HepG2 (cell line): ENCODE data around the gene C16orf86. TPM values are rescaled to one million over a fixed set of nuclear protein-coding genes. Genes with fewer than 3 reads are reported as not detected.

ENCODE experiments used
- ATAC-seq: fragments of 200-7000 bp; cut with Tn5 transposase; 3 replicates; pipeline ENCODE4 v1.9.1; 2020; ENCODE audit warnings: mild to moderate bottlenecking, moderate library complexity
- BruUV-seq: library from RNA; stranded (reverse); fragments of 400-500 nt; replicated peaks from 2 replicates; lab custom pipeline; 2021; lab: Mats Ljungman, UMichigan
- CTCF ChIA-PET: fragments of 300-600 bp; formaldehyde crosslinking; extraction: SDS; loops from one replicate; lab custom pipeline; 2021; ENCODE audit warnings: low total read pairs, inconsistent platforms, low intra/inter-chr PET ratio; lab: Yijun Ruan, JAX
- POLR2A ChIA-PET: fragments of 350-600 bp; sonication (Branson Sonifier 250); formaldehyde crosslinking; loops from one replicate; lab custom pipeline; 2020; ENCODE audit warnings: antibody characterized with exemption, inconsistent platforms; lab: Yijun Ruan, JAX
- DNase-seq: peaks from one replicate; pipeline ENCODE4 v3.0.0-alpha.2; 2015; ENCODE audit warnings: low spot score
- FAIRE-seq: peaks from 3 replicates; lab custom pipeline; 2011; peaks lifted over from hg19 to GRCh38; lab: Jason Lieb, UNC
- H2AFZ ChIP-seq: one replicate; pipeline ENCODE4 v1.6.1; 2011; ENCODE audit warnings: low read length, inconsistent platforms
- H3K27ac ChIP-seq: fragments of 300-600 bp; 3 replicates; pipeline ENCODE4 v1.8.0; 2011; ENCODE audit warnings: mixed run types, mild to moderate bottlenecking, mixed read lengths, low read length, inconsistent platforms; ENCODE audit not compliant: insufficient read depth; ENCODE audit errors: extremely low read length
- H3K27me3 ChIP-seq, 2 experiments: fragments of 200-600 bp in 1 of 2; 2 replicates in 1 of 2; 3 replicates in 1 of 2; pipeline versions ENCODE4 v1.6.0 to v1.8.0; 2011; ENCODE audit warnings: low read length in 2 of 2, mild to moderate bottlenecking in 2 of 2, moderate library complexity in 2 of 2, inconsistent platforms in 1 of 2; ENCODE audit not compliant: insufficient read depth in 2 of 2, control insufficient read depth in 1 of 2
- H3K36me3 ChIP-seq, 2 experiments: fragments of 200-600 bp in 1 of 2; replicated peaks in 1 of 2; 2 replicates in 1 of 2; 3 replicates in 1 of 2; pipeline versions ENCODE4 v1.5.1 to v1.8.0; 2011; ENCODE audit warnings: low read length in 2 of 2, inconsistent platforms in 1 of 2; ENCODE audit not compliant: insufficient read depth in 2 of 2, control insufficient read depth in 1 of 2
- H3K4me1 ChIP-seq: 2 replicates; pipeline ENCODE4 v1.5.1; 2012; ENCODE audit warnings: low read length, inconsistent platforms; ENCODE audit not compliant: insufficient read depth
- H3K4me2 ChIP-seq: 2 replicates; pipeline ENCODE4 v1.6.0; 2011; ENCODE audit warnings: low read depth, low read length, inconsistent platforms
- H3K4me3 ChIP-seq, 3 experiments: fragments of 200-600 bp in 1 of 3; sonication (generic), shearing (Covaris generic) in 1 of 3; replicated peaks in 1 of 3; 2 replicates each; pipeline ENCODE4 v1.5.1; 2011 to 2016; ENCODE audit warnings: low read length in 3 of 3, inconsistent platforms in 2 of 3, low read depth in 2 of 3, mild to moderate bottlenecking in 2 of 3, control low read depth in 1 of 3, mixed read lengths in 1 of 3; ENCODE audit not compliant: insufficient read depth in 1 of 3
- H3K79me2 ChIP-seq: one replicate; pipeline ENCODE4 v1.6.1; 2011; ENCODE audit warnings: low read length, inconsistent platforms; ENCODE audit not compliant: insufficient read depth
- H3K9ac ChIP-seq: 2 replicates; pipeline ENCODE4 v1.6.0; 2011; ENCODE audit warnings: mild to moderate bottlenecking, low read depth, low read length, inconsistent platforms; ENCODE audit not compliant: insufficient read depth
- H3K9me3 ChIP-seq: 2 replicates; pipeline ENCODE4 v1.5.1; 2012; ENCODE audit warnings: mild to moderate bottlenecking, low read length
- H4K20me1 ChIP-seq: 2 replicates; pipeline ENCODE4 v1.6.0; 2011; ENCODE audit warnings: inconsistent platforms, mild to moderate bottlenecking, low read length, moderate library complexity; ENCODE audit not compliant: insufficient read depth
- GFI1 ChIP-seq: sonication (generic); formaldehyde crosslinking; IDR thresholded peaks from 2 replicates; pipeline ENCODE4 v1.5.0; 2020; ENCODE audit warnings: missing genetic modification reagents, mild to moderate bottlenecking, borderline replicate concordance
- HMG20B ChIP-seq: conservative IDR thresholded peaks from 2 replicates; pipeline ENCODE4 v1.6.1; 2016; ENCODE audit warnings: missing genetic modification reagents, missing compliant biosample characterization
- HNRNPL ChIP-seq: fragments of 200-400 bp; formaldehyde crosslinking; IDR thresholded peaks from 2 replicates; pipeline ENCODE4 v1.6.1; 2017; ENCODE audit warnings: mild to moderate bottlenecking, low read depth, low read length
- IRX3 ChIP-seq: sonication (generic); formaldehyde crosslinking; IDR thresholded peaks from 2 replicates; pipeline ENCODE4 v1.8.1; 2023; ENCODE audit warnings: mild to moderate bottlenecking, low read depth, missing genetic modification reagents, borderline replicate concordance
- KLF9 ChIP-seq: IDR thresholded peaks from 2 replicates; pipeline ENCODE4 v1.6.1; 2016; ENCODE audit warnings: low read depth
- MAFG ChIP-seq: sonication (generic); formaldehyde crosslinking; IDR thresholded peaks from 2 replicates; pipeline ENCODE4 v1.5.1; 2020; ENCODE audit warnings: mild to moderate bottlenecking, missing genetic modification reagents
- MXD4 ChIP-seq: IDR thresholded peaks from 2 replicates; pipeline ENCODE4 v1.6.1; 2016; ENCODE audit warnings: mild to moderate bottlenecking, missing biosample characterization, missing genetic modification reagents
- NFKBIZ ChIP-seq: IDR thresholded peaks from 2 replicates; pipeline ENCODE4 v1.6.1; 2018; ENCODE audit warnings: missing genetic modification reagents, missing compliant biosample characterization
- NRL ChIP-seq: sonication (generic); formaldehyde crosslinking; IDR thresholded peaks from 2 replicates; pipeline ENCODE4 v1.5.0; 2020; ENCODE audit warnings: missing genetic modification reagents, mild to moderate bottlenecking, moderate library complexity, borderline replicate concordance
- TBX2 ChIP-seq: sonication (generic); formaldehyde crosslinking; IDR thresholded peaks from 2 replicates; pipeline ENCODE4 v1.5.0; 2020; ENCODE audit warnings: missing genetic modification reagents, mild to moderate bottlenecking, borderline replicate concordance
- ZFP37 ChIP-seq: sonication (generic); formaldehyde crosslinking; IDR thresholded peaks from 2 replicates; pipeline ENCODE4 v1.4.0; 2020; ENCODE audit warnings: missing genetic modification reagents, borderline replicate concordance
- ZNF30 ChIP-seq: sonication (generic); formaldehyde crosslinking; IDR thresholded peaks from 2 replicates; pipeline ENCODE4 v1.5.0; 2020; ENCODE audit warnings: mild to moderate bottlenecking, missing genetic modification reagents
- ZNF549 ChIP-seq: sonication (generic); formaldehyde crosslinking; IDR thresholded peaks from 2 replicates; pipeline ENCODE4 v1.5.0; 2020; ENCODE audit warnings: missing genetic modification reagents
- WGBS: methylation state at CpG from one replicate; pipeline ENCODE4 v1.1.6; 2017; ENCODE audit warnings: low lambda C conversion rate; 5-methylcytosine and 5-hydroxymethylcytosine counted together
- in situ Hi-C: cut with HindIII; loops from 2 replicates; pipeline ENCODE4 v1.10.0; 2017; ENCODE audit warnings: low pct_unique_long_range_greater_than_20kb; ENCODE audit not compliant: extremely low pct_ligation_motif_present
- intact Hi-C: fragments of 100-400 bp; cut with micrococcal nuclease; formaldehyde crosslinking; loops from one replicate; pipeline ENCODE4 v1.10.0; 2022; ENCODE audit not compliant: unreplicated experiment
- polyA plus RNA-seq, 8 experiments: library from polyadenylated mRNA; depleted of rRNA in 3 of 8; stranded (reverse) in 7 of 8; unstranded in 1 of 8; fragments of >200 nt; fragmentation: Illumina TruSeq in 4 of 8; extraction: Trizol in 4 of 8; gene quantifications; 2 replicates each; pipeline versions ENCODE4 v1.2.1 to v1.2.3, GENCODE V29; 2011 to 2016; ENCODE audit warnings: low read depth in 4 of 8, missing spikeins in 1 of 8, mixed read lengths in 1 of 8; ENCODE audit not compliant: insufficient read depth in 1 of 8
- total RNA-seq, 5 experiments: library from RNA; depleted of rRNA; stranded (reverse); fragments of >200 nt; fragmentation: Illumina TruSeq; extraction: Trizol; gene quantifications; 2 replicates each; pipeline ENCODE4 v1.2.3, GENCODE V29; 2016; ENCODE audit warnings: low read depth in 1 of 5
- TF ChIP-seq, protein P1 (sequence below): sonication (generic); formaldehyde crosslinking; IDR thresholded peaks from 2 replicates; pipeline ENCODE4 v1.4.0; 2020; ENCODE audit warnings: missing genetic modification reagents
- TF ChIP-seq, protein P2 (sequence below): sonication (generic); formaldehyde crosslinking; IDR thresholded peaks from 2 replicates; pipeline ENCODE4 v1.4.0; 2020; ENCODE audit warnings: missing genetic modification reagents
- TF ChIP-seq, protein P3 (sequence below): sonication (generic); formaldehyde crosslinking; IDR thresholded peaks from 2 replicates; pipeline ENCODE4 v1.4.0; 2020; ENCODE audit warnings: missing genetic modification reagents
- TF ChIP-seq, protein P4 (sequence below): sonication (generic); formaldehyde crosslinking; conservative IDR thresholded peaks from 2 replicates; pipeline ENCODE4 v1.4.0; 2020; ENCODE audit warnings: missing genetic modification reagents

C16orf86 gene
- total and polyA plus RNA-seq, 2 of the 13 experiments (the other 11 are each of a cell fraction or from before 2014, with no cell fraction given) = 1.5 to 3.1 TPM

DNA sequence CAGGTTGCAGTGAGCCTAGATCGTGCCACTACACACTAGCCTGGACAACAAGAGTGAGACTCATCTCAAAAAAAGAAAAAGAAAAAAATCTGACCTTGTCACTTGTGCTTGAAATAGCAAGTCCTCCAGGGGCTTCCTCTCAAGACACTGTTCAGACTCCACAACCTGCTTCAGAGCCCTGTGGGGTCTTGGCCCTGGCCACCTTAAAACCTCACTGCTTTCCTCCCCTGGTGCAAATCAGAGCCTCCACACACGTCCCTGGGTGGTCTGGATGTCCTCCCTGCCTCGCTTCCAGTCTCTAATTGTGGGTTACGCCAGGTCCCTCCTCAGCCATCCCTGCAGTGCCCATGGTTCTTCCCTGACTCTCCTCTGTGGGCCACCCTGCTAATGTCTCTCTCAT, 11.3 kb upstream of the C16orf86 start:
- H3K9me3 ChIP-seq = no peaks in the 10 kb centered on the region
- intact Hi-C loops (no loop called here), in situ Hi-C loops (no loop called here)
- peaks cover 14% of the 10 kb centered on the region for H4K20me1 ChIP-seq
- H3K4me1 ChIP-seq = peaks cover 21% of the 10 kb centered on the region
- no peak overlapping the region for H3K4me3 ChIP-seq
- DNase-seq (no peak), ATAC-seq (no peak), FAIRE-seq (no peak)
- WGBS = 79% methylated on average over 4 of the region's 4 CpGs
- peaks cover 0 to 36% of the 10 kb centered on the region in 2 experiments for H3K27me3 ChIP-seq
- H2AFZ ChIP-seq = no peak overlapping the region
- peaks cover 11% of the 10 kb centered on the region for H3K79me2 ChIP-seq
- CTCF ChIA-PET = no interaction called here
- H3K4me2 ChIP-seq = no peak overlapping the region
- H3K27ac ChIP-seq = no peak overlapping the region
- no TSS peak for BruUV-seq
- peaks cover 6 to 10% of the 10 kb centered on the region in 2 experiments; a peak in 3 of 5 replicates for H3K36me3 ChIP-seq
- POLR2A ChIA-PET = interaction anchor here (1.0 kb wide), 1 partner anchor 93 kb away, joined by 3 read pairs; the partner anchor contains the start of gene CTCF
- TF ChIP-seq ZFP37 (no peak), KLF9 (no peak), MAFG (no peak), GFI1 (CRISPR knock-in tag) (no peak), ZNF30 (CRISPR knock-in tag) (no peak), TBX2 (CRISPR knock-in tag) (no peak), IRX3 (CRISPR knock-in tag) (no peak), MXD4 (CRISPR knock-in tag) (no peak), HMG20B (CRISPR knock-in tag) (no peak), HNRNPL (no peak), NFKBIZ (CRISPR knock-in tag) (no peak), ZNF549 (CRISPR knock-in tag) (no peak), NRL (no peak)
- TF ChIP-seq, protein P1, sequence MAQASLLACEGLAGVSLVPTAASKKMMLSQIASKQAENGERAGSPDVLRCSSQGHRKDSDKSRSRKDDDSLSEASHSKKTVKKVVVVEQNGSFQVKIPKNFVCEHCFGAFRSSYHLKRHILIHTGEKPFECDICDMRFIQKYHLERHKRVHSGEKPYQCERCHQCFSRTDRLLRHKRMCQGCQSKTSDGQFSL = no peak
- TF ChIP-seq, protein P2, sequence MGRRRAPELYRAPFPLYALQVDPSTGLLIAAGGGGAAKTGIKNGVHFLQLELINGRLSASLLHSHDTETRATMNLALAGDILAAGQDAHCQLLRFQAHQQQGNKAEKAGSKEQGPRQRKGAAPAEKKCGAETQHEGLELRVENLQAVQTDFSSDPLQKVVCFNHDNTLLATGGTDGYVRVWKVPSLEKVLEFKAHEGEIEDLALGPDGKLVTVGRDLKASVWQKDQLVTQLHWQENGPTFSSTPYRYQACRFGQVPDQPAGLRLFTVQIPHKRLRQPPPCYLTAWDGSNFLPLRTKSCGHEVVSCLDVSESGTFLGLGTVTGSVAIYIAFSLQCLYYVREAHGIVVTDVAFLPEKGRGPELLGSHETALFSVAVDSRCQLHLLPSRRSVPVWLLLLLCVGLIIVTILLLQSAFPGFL = no peak
- TF ChIP-seq, protein P3, sequence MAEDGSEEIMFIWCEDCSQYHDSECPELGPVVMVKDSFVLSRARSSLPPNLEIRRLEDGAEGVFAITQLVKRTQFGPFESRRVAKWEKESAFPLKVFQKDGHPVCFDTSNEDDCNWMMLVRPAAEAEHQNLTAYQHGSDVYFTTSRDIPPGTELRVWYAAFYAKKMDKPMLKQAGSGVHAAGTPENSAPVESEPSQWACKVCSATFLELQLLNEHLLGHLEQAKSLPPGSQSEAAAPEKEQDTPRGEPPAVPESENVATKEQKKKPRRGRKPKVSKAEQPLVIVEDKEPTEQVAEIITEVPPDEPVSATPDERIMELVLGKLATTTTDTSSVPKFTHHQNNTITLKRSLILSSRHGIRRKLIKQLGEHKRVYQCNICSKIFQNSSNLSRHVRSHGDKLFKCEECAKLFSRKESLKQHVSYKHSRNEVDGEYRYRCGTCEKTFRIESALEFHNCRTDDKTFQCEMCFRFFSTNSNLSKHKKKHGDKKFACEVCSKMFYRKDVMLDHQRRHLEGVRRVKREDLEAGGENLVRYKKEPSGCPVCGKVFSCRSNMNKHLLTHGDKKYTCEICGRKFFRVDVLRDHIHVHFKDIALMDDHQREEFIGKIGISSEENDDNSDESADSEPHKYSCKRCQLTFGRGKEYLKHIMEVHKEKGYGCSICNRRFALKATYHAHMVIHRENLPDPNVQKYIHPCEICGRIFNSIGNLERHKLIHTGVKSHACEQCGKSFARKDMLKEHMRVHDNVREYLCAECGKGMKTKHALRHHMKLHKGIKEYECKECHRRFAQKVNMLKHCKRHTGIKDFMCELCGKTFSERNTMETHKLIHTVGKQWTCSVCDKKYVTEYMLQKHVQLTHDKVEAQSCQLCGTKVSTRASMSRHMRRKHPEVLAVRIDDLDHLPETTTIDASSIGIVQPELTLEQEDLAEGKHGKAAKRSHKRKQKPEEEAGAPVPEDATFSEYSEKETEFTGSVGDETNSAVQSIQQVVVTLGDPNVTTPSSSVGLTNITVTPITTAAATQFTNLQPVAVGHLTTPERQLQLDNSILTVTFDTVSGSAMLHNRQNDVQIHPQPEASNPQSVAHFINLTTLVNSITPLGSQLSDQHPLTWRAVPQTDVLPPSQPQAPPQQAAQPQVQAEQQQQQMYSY = no peak
- TF ChIP-seq, protein P4, sequence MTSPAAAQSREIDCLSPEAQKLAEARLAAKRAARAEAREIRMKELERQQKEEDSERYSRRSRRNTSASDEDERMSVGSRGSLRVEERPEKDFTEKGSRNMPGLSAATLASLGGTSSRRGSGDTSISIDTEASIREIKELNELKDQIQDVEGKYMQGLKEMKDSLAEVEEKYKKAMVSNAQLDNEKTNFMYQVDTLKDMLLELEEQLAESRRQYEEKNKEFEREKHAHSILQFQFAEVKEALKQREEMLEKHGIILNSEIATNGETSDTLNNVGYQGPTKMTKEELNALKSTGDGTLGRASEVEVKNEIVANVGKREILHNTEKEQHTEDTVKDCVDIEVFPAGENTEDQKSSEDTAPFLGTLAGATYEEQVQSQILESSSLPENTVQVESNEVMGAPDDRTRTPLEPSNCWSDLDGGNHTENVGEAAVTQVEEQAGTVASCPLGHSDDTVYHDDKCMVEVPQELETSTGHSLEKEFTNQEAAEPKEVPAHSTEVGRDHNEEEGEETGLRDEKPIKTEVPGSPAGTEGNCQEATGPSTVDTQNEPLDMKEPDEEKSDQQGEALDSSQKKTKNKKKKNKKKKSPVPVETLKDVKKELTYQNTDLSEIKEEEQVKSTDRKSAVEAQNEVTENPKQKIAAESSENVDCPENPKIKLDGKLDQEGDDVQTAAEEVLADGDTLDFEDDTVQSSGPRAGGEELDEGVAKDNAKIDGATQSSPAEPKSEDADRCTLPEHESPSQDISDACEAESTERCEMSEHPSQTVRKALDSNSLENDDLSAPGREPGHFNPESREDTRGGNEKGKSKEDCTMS (CRISPR knock-in tag) = no peak
- no peak overlapping the region for H3K9ac ChIP-seq
